HepG2 (cell line): ENCODE data around the gene CDC34. TPM values are rescaled to one million over a fixed set of nuclear protein-coding genes. Genes with fewer than 3 reads are reported as not detected.
A peak's percentile ranks its signal among the peaks of the same experiment; 100 is the strongest.

ENCODE experiments used
- ATAC-seq: fragments of 200-7000 bp; cut with Tn5 transposase; 3 replicates; pipeline ENCODE4 v1.9.1; 2020; ENCODE audit warnings: mild to moderate bottlenecking, moderate library complexity
- BruUV-seq: library from RNA; stranded (reverse); fragments of 400-500 nt; replicated peaks from 2 replicates; lab custom pipeline; 2021; lab: Mats Ljungman, UMichigan
- CTCF ChIA-PET: fragments of 300-600 bp; formaldehyde crosslinking; extraction: SDS; loops from one replicate; lab custom pipeline; 2021; ENCODE audit warnings: low total read pairs, inconsistent platforms, low intra/inter-chr PET ratio; lab: Yijun Ruan, JAX
- POLR2A ChIA-PET: fragments of 350-600 bp; sonication (Branson Sonifier 250); formaldehyde crosslinking; loops from one replicate; lab custom pipeline; 2020; ENCODE audit warnings: antibody characterized with exemption, inconsistent platforms; lab: Yijun Ruan, JAX
- DNase-seq: peaks from one replicate; pipeline ENCODE4 v3.0.0-alpha.2; 2015; ENCODE audit warnings: low spot score
- FAIRE-seq: peaks from 3 replicates; lab custom pipeline; 2011; peaks lifted over from hg19 to GRCh38; lab: Jason Lieb, UNC
- H2AFZ ChIP-seq: one replicate; pipeline ENCODE4 v1.6.1; 2011; ENCODE audit warnings: low read length, inconsistent platforms
- H3K27ac ChIP-seq: fragments of 300-600 bp; 3 replicates; pipeline ENCODE4 v1.8.0; 2011; ENCODE audit warnings: mixed run types, mild to moderate bottlenecking, mixed read lengths, low read length, inconsistent platforms; ENCODE audit not compliant: insufficient read depth; ENCODE audit errors: extremely low read length
- H3K27me3 ChIP-seq, 2 experiments: fragments of 200-600 bp in 1 of 2; 2 replicates in 1 of 2; 3 replicates in 1 of 2; pipeline versions ENCODE4 v1.6.0 to v1.8.0; 2011; ENCODE audit warnings: low read length in 2 of 2, mild to moderate bottlenecking in 2 of 2, moderate library complexity in 2 of 2, inconsistent platforms in 1 of 2; ENCODE audit not compliant: insufficient read depth in 2 of 2, control insufficient read depth in 1 of 2
- H3K36me3 ChIP-seq, 2 experiments: fragments of 200-600 bp in 1 of 2; replicated peaks in 1 of 2; 2 replicates in 1 of 2; 3 replicates in 1 of 2; pipeline versions ENCODE4 v1.5.1 to v1.8.0; 2011; ENCODE audit warnings: low read length in 2 of 2, inconsistent platforms in 1 of 2; ENCODE audit not compliant: insufficient read depth in 2 of 2, control insufficient read depth in 1 of 2
- H3K4me1 ChIP-seq: 2 replicates; pipeline ENCODE4 v1.5.1; 2012; ENCODE audit warnings: low read length, inconsistent platforms; ENCODE audit not compliant: insufficient read depth
- H3K4me2 ChIP-seq: 2 replicates; pipeline ENCODE4 v1.6.0; 2011; ENCODE audit warnings: low read depth, low read length, inconsistent platforms
- H3K4me3 ChIP-seq, 3 experiments: fragments of 200-600 bp in 1 of 3; sonication (generic), shearing (Covaris generic) in 1 of 3; replicated peaks in 1 of 3; 2 replicates each; pipeline ENCODE4 v1.5.1; 2011 to 2016; ENCODE audit warnings: low read length in 3 of 3, inconsistent platforms in 2 of 3, low read depth in 2 of 3, mild to moderate bottlenecking in 2 of 3, control low read depth in 1 of 3, mixed read lengths in 1 of 3; ENCODE audit not compliant: insufficient read depth in 1 of 3
- H3K79me2 ChIP-seq: one replicate; pipeline ENCODE4 v1.6.1; 2011; ENCODE audit warnings: low read length, inconsistent platforms; ENCODE audit not compliant: insufficient read depth
- H3K9ac ChIP-seq: 2 replicates; pipeline ENCODE4 v1.6.0; 2011; ENCODE audit warnings: mild to moderate bottlenecking, low read depth, low read length, inconsistent platforms; ENCODE audit not compliant: insufficient read depth
- H3K9me3 ChIP-seq: 2 replicates; pipeline ENCODE4 v1.5.1; 2012; ENCODE audit warnings: mild to moderate bottlenecking, low read length
- H4K20me1 ChIP-seq: 2 replicates; pipeline ENCODE4 v1.6.0; 2011; ENCODE audit warnings: inconsistent platforms, mild to moderate bottlenecking, low read length, moderate library complexity; ENCODE audit not compliant: insufficient read depth
- ATF3 ChIP-seq: sonication (generic); formaldehyde crosslinking; IDR thresholded peaks from 2 replicates; pipeline ENCODE4 v1.4.0; 2020; ENCODE audit warnings: missing genetic modification reagents
- ATF5 ChIP-seq: sonication (generic); formaldehyde crosslinking; IDR thresholded peaks from 2 replicates; pipeline ENCODE4 v1.4.0; 2020; ENCODE audit warnings: mild to moderate bottlenecking, low read depth, missing genetic modification reagents
- CBX1 ChIP-seq: IDR thresholded peaks from one replicate; pipeline ENCODE4 v1.6.1; 2016; ENCODE audit warnings: antibody characterized with exemption, low read depth
- GMEB1 ChIP-seq: sonication (generic); formaldehyde crosslinking; IDR thresholded peaks from 2 replicates; pipeline ENCODE4 v1.5.1; 2020; ENCODE audit warnings: missing genetic modification reagents, mild to moderate bottlenecking, borderline replicate concordance
- HOMEZ ChIP-seq: IDR thresholded peaks from 2 replicates; pipeline ENCODE4 v1.6.1; 2016; ENCODE audit warnings: low read depth
- JARID2 ChIP-seq: sonication (generic); formaldehyde crosslinking; IDR thresholded peaks from 2 replicates; pipeline ENCODE4 v1.8.1; 2023; ENCODE audit warnings: missing genetic modification reagents, inconsistent platforms; ENCODE audit not compliant: insufficient replicate concordance
- MXD3 ChIP-seq: IDR thresholded peaks from 2 replicates; pipeline ENCODE4 v1.6.1; 2016; ENCODE audit warnings: mild to moderate bottlenecking, missing biosample characterization, missing genetic modification reagents
- PBX2 ChIP-seq: IDR thresholded peaks from 2 replicates; pipeline ENCODE4 v1.6.1; 2016; ENCODE audit warnings: control low read depth
- RCOR2 ChIP-seq: IDR thresholded peaks from 2 replicates; pipeline ENCODE4 v1.6.1; 2016; ENCODE audit warnings: missing biosample characterization, missing genetic modification reagents
- TFAP4 ChIP-seq: sonication (generic); IDR thresholded peaks from 2 replicates; pipeline ENCODE4 v1.6.1; 2016; ENCODE audit warnings: low read depth, borderline replicate concordance
- THYN1 ChIP-seq: sonication (generic); formaldehyde crosslinking; IDR thresholded peaks from 2 replicates; pipeline ENCODE4 v1.8.1; 2023; ENCODE audit warnings: low read depth, mild to moderate bottlenecking, moderate library complexity, missing genetic modification reagents, borderline replicate concordance
- TRIM22 ChIP-seq: fragments of 450-650 bp; IDR thresholded peaks from 2 replicates; pipeline ENCODE4 v1.6.1; 2017
- ZBTB7A ChIP-seq: sonication (generic); formaldehyde crosslinking; IDR thresholded peaks from 2 replicates; pipeline ENCODE4 v1.8.0; 2022; ENCODE audit warnings: mild to moderate bottlenecking, missing genetic modification reagents
- ZNF44 ChIP-seq: sonication (generic); formaldehyde crosslinking; IDR thresholded peaks from 2 replicates; pipeline ENCODE4 v1.5.1; 2020; ENCODE audit warnings: mild to moderate bottlenecking, missing genetic modification reagents
- WGBS: methylation state at CpG from one replicate; pipeline ENCODE4 v1.1.6; 2017; ENCODE audit warnings: low lambda C conversion rate; 5-methylcytosine and 5-hydroxymethylcytosine counted together
- in situ Hi-C: cut with HindIII; loops from 2 replicates; pipeline ENCODE4 v1.10.0; 2017; ENCODE audit warnings: low pct_unique_long_range_greater_than_20kb; ENCODE audit not compliant: extremely low pct_ligation_motif_present
- intact Hi-C: fragments of 100-400 bp; cut with micrococcal nuclease; formaldehyde crosslinking; loops from one replicate; pipeline ENCODE4 v1.10.0; 2022; ENCODE audit not compliant: unreplicated experiment
- polyA plus RNA-seq, 8 experiments: library from polyadenylated mRNA; depleted of rRNA in 3 of 8; stranded (reverse) in 7 of 8; unstranded in 1 of 8; fragments of >200 nt; fragmentation: Illumina TruSeq in 4 of 8; extraction: Trizol in 4 of 8; gene quantifications; 2 replicates each; pipeline versions ENCODE4 v1.2.1 to v1.2.3, GENCODE V29; 2011 to 2016; ENCODE audit warnings: low read depth in 4 of 8, missing spikeins in 1 of 8, mixed read lengths in 1 of 8; ENCODE audit not compliant: insufficient read depth in 1 of 8
- total RNA-seq, 5 experiments: library from RNA; depleted of rRNA; stranded (reverse); fragments of >200 nt; fragmentation: Illumina TruSeq; extraction: Trizol; gene quantifications; 2 replicates each; pipeline ENCODE4 v1.2.3, GENCODE V29; 2016; ENCODE audit warnings: low read depth in 1 of 5

The CDC34 gene
- total and polyA plus RNA-seq, 2 of the 13 experiments (the other 11 are each of a cell fraction or from before 2014, with no cell fraction given) = 138 to 150 TPM

- Histone ChIP-seq H2AFZ (no peak overlapping the region), H3K9me3 (no peaks in the 10 kb centered on the region), H3K79me2 (peaks cover 3% of the 10 kb centered on the region), H3K4me3 (peak overlapping the region in 2 of 3 experiments; percentile 44 to 67; a peak in 3 of 6 replicates), H3K27me3 (peaks cover 0 to 4% of the 10 kb centered on the region in 2 experiments; a peak in 1 of 5 replicates), H3K36me3 (no peaks in the 10 kb centered on the region), H3K9ac (peak overlapping the region; percentile 63), H4K20me1 (no peaks in the 10 kb centered on the region), H3K4me2 (peak overlapping the region; percentile 67), H3K4me1 (peaks cover 49% of the 10 kb centered on the region), H3K27ac (no peak overlapping the region)
- no peak for ATAC-seq
- intact Hi-C loops = no loop called here
- BruUV-seq = no TSS peak
- ChIA-PET CTCF (no interaction called here), POLR2A (interaction anchor here (0.6 to 2.6 kb wide), 2 partner anchors 13 to 38 kb away, joined by 3 to 23 read pairs; no protein-coding TSS in a partner anchor)
- no peak for FAIRE-seq
- in situ Hi-C loops = no loop called here
- DNase-seq = no peak
- WGBS = 39% methylated on average over 16 of the region's 23 CpGs
- TF ChIP-seq HOMEZ (CRISPR knock-in tag) = no peak
- TF ChIP-seq ZNF44 (CRISPR knock-in tag) = no peak
- TF ChIP-seq MXD3 (CRISPR knock-in tag) = 0 out of 2 replicates have a peak, but pooled peaks have one; percentile 21
- TF ChIP-seq TFAP4 = no peak
- TF ChIP-seq ZBTB7A = 0 out of 2 replicates have a peak, but pooled peaks have one; percentile 53
- TF ChIP-seq JARID2 (CRISPR knock-in tag) = no peak
- TF ChIP-seq TRIM22 = 0 out of 2 replicates have a peak, but pooled peaks have one; percentile 27
- no peak for TF ChIP-seq THYN1 (CRISPR knock-in tag)
- no peak for TF ChIP-seq PBX2
- TF ChIP-seq CBX1 = no peak
- TF ChIP-seq ATF3 (CRISPR knock-in tag) = no peak
- TF ChIP-seq RCOR2 (CRISPR knock-in tag) = no peak
- no peak for TF ChIP-seq GMEB1 (CRISPR knock-in tag)
- no peak for TF ChIP-seq ATF5 (CRISPR knock-in tag)
These were observed 38.0 kb upstream of the CDC34 start for GRCh38 chr19:493391-494170.
